B cell (primary cell): ENCODE measurements around the gene WWC1. TPM values are rescaled to one million over a fixed set of nuclear protein-coding genes. Genes with fewer than 3 reads are reported as not detected.

Experiments
- ATAC-seq: fragments of 200-7000 bp; cut with Tn5 transposase; one replicate; pipeline ENCODE4 v1.10.0; 2021; ENCODE audit warnings: low read depth, mild to moderate bottlenecking, moderate number of reproducible peaks, moderate library complexity
- CTCF ChIA-PET: fragments of 350-600 bp; sonication (Branson Sonifier 250); formaldehyde crosslinking; loops from one replicate; lab custom pipeline; 2021; ENCODE audit warnings: antibody characterized with exemption, inconsistent platforms; lab: Charles Lee
- POLR2A ChIA-PET: fragments of 350-600 bp; sonication (Branson Sonifier 250); formaldehyde crosslinking; loops from one replicate; lab custom pipeline; 2021; ENCODE audit warnings: antibody characterized with exemption; lab: Charles Lee
- DNase-seq: peaks from one replicate; pipeline ENCODE4 v3.0.0; 2013
- H2AFZ ChIP-seq: 2 replicates; pipeline ENCODE4 v1.6.1; 2012; ENCODE audit warnings: mild to moderate bottlenecking, low read depth, low read length; ENCODE audit not compliant: insufficient read depth, poor library complexity, severe bottlenecking
- H3K27ac ChIP-seq, 2 donors: 1 replicate in 1 of 2; 2 replicates in 1 of 2; pipeline ENCODE4 v1.5.1; 2012 to 2013; ENCODE audit warnings: low read length in 2 of 2, mild to moderate bottlenecking in 2 of 2, moderate library complexity in 1 of 2
- H3K27me3 ChIP-seq, 4 experiments: fragments of 200-600 bp in 1 of 4; sonication (generic) in 1 of 4; replicated peaks in 1 of 4; 1 replicate in 2 of 4; 2 replicates in 2 of 4; pipeline versions ENCODE4 v1.6.1 to v1.7.0; 2013 to 2016; ENCODE audit warnings: low read length in 3 of 4, mild to moderate bottlenecking in 2 of 4, mixed read lengths in 1 of 4, moderate library complexity in 1 of 4; ENCODE audit not compliant: insufficient read depth in 4 of 4, control insufficient read depth in 3 of 4; ENCODE audit errors: control extremely low read depth in 1 of 4
- H3K36me3 ChIP-seq, 2 experiments: replicated peaks in 1 of 2; 1 replicate in 1 of 2; 2 replicates in 1 of 2; pipeline versions ENCODE4 v1.6.1 to v1.7.1; 2013; ENCODE audit warnings: low read length in 1 of 2; ENCODE audit not compliant: insufficient read depth in 2 of 2, control insufficient read depth in 1 of 2; ENCODE audit errors: control extremely low read depth in 1 of 2, extremely low read depth in 1 of 2
- H3K4me1 ChIP-seq, 2 donors: fragments of 200-600 bp in 1 of 2; sonication (generic) in 1 of 2; 1 replicate in 1 of 2; 2 replicates in 1 of 2; pipeline versions ENCODE4 v1.5.1 to v1.6.1; 2013 to 2017; ENCODE audit warnings: low read length in 2 of 2; ENCODE audit not compliant: control insufficient read depth in 2 of 2, insufficient read depth in 2 of 2
- H3K4me2 ChIP-seq: replicated peaks from 2 replicates; pipeline ENCODE3; 2012; ENCODE audit warnings: mild to moderate bottlenecking, low read depth, low read length; ENCODE audit not compliant: poor library complexity, severe bottlenecking
- H3K4me3 ChIP-seq, 5 experiments: fragments of 200-600 bp in 1 of 5; sonication (generic) in 1 of 5; 1 replicate in 3 of 5; 2 replicates in 2 of 5; pipeline versions ENCODE4 v1.5.1 to v1.7.0; 2011 to 2016; ENCODE audit warnings: low read length in 4 of 5, mild to moderate bottlenecking in 4 of 5, low read depth in 2 of 5, control low read depth in 1 of 5, moderate library complexity in 1 of 5; ENCODE audit not compliant: insufficient read depth in 1 of 5; ENCODE audit errors: control extremely low read depth in 1 of 5, extremely low read depth in 1 of 5
- H3K79me2 ChIP-seq: fragments of 200-600 bp; sonication (generic); one replicate; pipeline ENCODE4 v1.6.0; 2016; ENCODE audit warnings: low read length; ENCODE audit not compliant: control insufficient read depth, insufficient read depth
- H3K9ac ChIP-seq: fragments of 200-600 bp; sonication (generic); 2 replicates; pipeline ENCODE4 v1.6.1; 2017; ENCODE audit warnings: mild to moderate bottlenecking, low read length, moderate library complexity
- H3K9me3 ChIP-seq, 3 donors: one replicate each; pipeline versions ENCODE4 v1.6.1 to v1.7.1; 2013; ENCODE audit warnings: low read length in 2 of 3; ENCODE audit not compliant: control insufficient read depth in 2 of 3, insufficient read depth in 1 of 3; ENCODE audit errors: control extremely low read depth in 1 of 3
- H4K20me1 ChIP-seq: 2 replicates; pipeline ENCODE4 v1.6.0; 2012; ENCODE audit warnings: mild to moderate bottlenecking, low read length; ENCODE audit not compliant: insufficient read depth, control insufficient read depth, poor library complexity, severe bottlenecking
- H3K27ac Mint-ChIP-seq: one replicate; pipeline ENCODE4 v1.8.0; 2021; ENCODE audit warnings: mixed read lengths
- H3K27me3 Mint-ChIP-seq: one replicate; pipeline ENCODE4 v1.8.0; 2021; ENCODE audit warnings: mixed read lengths
- H3K4me1 Mint-ChIP-seq: one replicate; pipeline ENCODE4 v1.8.0; 2021; ENCODE audit warnings: mixed read lengths
- H3K4me3 Mint-ChIP-seq: one replicate; pipeline ENCODE4 v1.8.0; 2021; ENCODE audit warnings: mixed read lengths
- H3K9me3 Mint-ChIP-seq: one replicate; pipeline ENCODE4 v1.8.0; 2022; ENCODE audit warnings: mixed read lengths; ENCODE audit not compliant: insufficient read depth
- EZH2 ChIP-seq: IDR thresholded peaks from 2 replicates; pipeline ENCODE4 v1.6.1; 2012; ENCODE audit warnings: borderline replicate concordance, low read depth, mild to moderate bottlenecking, moderate library complexity, low read length; ENCODE audit not compliant: insufficient read depth, poor library complexity, severe bottlenecking
- WGBS: methylation state at CpG from one replicate; pipeline ENCODE4 v1.1.5; 2013; ENCODE audit warnings: missing lambda C conversion rate; ENCODE audit not compliant: insufficient coverage; 5-methylcytosine and 5-hydroxymethylcytosine counted together
- intact Hi-C: fragments of 100-400 bp; cut with micrococcal nuclease; formaldehyde crosslinking; loops from one replicate; pipeline ENCODE4 v1.10.0; 2022
- polyA plus RNA-seq: library from polyadenylated mRNA; depleted of rRNA; stranded (reverse); fragments of >200 nt; gene quantifications from 2 replicates; pipeline ENCODE4 v1.2.3, GENCODE V29; 2012
- total RNA-seq, 2 donors: library from RNA; stranded (reverse); fragments of 120-200 nt in 1 of 2; gene quantifications; 1 replicate in 1 of 2; 2 replicates in 1 of 2; pipeline versions ENCODE4 v1.2.3 to v1.2.4, GENCODE V29; 2013 to 2022
- TF ChIP-seq, protein P1 (sequence below): fragments of 200-600 bp; IDR thresholded peaks from one replicate; pipeline ENCODE4 v1.8.0; 2022; ENCODE audit warnings: antibody characterized with exemption, mild to moderate bottlenecking

Gene WWC1
- total and polyA plus RNA-seq, 2 donors (not counting 1 experiment from before 2014, with no cell fraction given) = 1.5 to 2.0 TPM

DNA sequence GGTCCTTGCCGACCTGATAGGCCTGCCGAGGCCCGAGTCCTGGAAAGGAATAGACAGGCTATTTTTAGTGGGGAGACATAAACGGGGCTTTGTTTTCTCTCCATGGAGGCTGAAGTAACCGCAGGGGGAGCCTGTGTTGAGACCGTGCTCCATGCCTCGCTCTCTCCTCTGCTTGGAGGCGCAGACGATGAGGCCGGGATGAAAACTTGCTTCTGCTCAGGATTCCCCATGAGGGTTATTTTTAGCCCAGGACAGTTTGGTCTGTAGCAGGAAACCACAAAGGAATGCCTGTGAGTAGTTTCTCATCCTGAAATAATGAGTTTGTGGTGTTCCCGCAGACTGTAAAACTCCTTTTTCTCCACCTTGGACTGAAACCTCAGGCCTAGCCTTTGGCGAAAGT is 112.9 kb downstream of the WWC1 start:
- H3K4me3 Mint-ChIP-seq = no peak overlapping the region

DNA sequence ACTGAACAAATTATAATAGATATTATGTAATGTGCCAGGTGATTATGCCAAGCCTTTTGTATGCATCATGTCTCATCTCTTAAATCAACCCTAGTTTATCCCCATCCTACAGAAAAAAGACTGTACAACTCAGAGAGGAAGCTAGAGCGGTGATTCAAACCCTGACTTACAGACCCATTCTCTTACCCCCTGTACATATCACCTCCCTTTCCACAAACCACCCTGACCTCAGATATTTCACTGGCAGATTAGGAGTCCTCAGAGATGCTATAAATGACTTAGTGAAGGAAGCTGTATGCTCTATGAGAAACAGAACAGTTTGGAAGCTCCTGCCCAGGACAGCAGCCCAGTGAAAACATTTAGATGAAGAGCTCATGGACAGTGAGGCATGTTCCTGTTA is 115.8 kb downstream of the WWC1 start:
- Mint-ChIP-seq H3K27me3 (no peaks in the 10 kb centered on the region), H3K27ac (no peak overlapping the region), H3K9me3 (no peaks in the 10 kb centered on the region), H3K4me3 (no peak overlapping the region), H3K4me1 (no peaks in the 10 kb centered on the region)
- H2AFZ ChIP-seq = no peak overlapping the region
- no peaks in the 10 kb centered on the region for H3K27me3 ChIP-seq
- no peaks in the 10 kb centered on the region for H4K20me1 ChIP-seq
- no peak overlapping the region for H3K9ac ChIP-seq
- ATAC-seq = no peak
- CTCF ChIA-PET = interaction anchor here (0.7 kb wide), 1 partner anchor 16 kb away, joined by 3 read pairs; no protein-coding TSS in a partner anchor
- H3K36me3 ChIP-seq = no peaks in the 10 kb centered on the region
- DNase-seq = no peak
- no peak overlapping the region for H3K4me3 ChIP-seq
- POLR2A ChIA-PET = no interaction called here
- no peak overlapping the region for H3K27ac ChIP-seq
- intact Hi-C loops = no loop called here
- no CpG with 5 or more reads among the region's 1 CpG for WGBS
- TF ChIP-seq, protein P1, sequence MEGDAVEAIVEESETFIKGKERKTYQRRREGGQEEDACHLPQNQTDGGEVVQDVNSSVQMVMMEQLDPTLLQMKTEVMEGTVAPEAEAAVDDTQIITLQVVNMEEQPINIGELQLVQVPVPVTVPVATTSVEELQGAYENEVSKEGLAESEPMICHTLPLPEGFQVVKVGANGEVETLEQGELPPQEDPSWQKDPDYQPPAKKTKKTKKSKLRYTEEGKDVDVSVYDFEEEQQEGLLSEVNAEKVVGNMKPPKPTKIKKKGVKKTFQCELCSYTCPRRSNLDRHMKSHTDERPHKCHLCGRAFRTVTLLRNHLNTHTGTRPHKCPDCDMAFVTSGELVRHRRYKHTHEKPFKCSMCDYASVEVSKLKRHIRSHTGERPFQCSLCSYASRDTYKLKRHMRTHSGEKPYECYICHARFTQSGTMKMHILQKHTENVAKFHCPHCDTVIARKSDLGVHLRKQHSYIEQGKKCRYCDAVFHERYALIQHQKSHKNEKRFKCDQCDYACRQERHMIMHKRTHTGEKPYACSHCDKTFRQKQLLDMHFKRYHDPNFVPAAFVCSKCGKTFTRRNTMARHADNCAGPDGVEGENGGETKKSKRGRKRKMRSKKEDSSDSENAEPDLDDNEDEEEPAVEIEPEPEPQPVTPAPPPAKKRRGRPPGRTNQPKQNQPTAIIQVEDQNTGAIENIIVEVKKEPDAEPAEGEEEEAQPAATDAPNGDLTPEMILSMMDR = no peak
- TF ChIP-seq EZH2 = no peak
- no peaks in the 10 kb centered on the region for H3K9me3 ChIP-seq
- no peaks in the 10 kb centered on the region for H3K79me2 ChIP-seq
- no peaks in the 10 kb centered on the region for H3K4me1 ChIP-seq
- no peak overlapping the region for H3K4me2 ChIP-seq

More for the DNA sequence above, 112.9 kb downstream of the WWC1 start:
- no peak overlapping the region for H3K4me2 ChIP-seq
- no peaks in the 10 kb centered on the region for H3K36me3 ChIP-seq
- H3K27ac ChIP-seq = no peak overlapping the region
- H3K4me1 Mint-ChIP-seq = no peaks in the 10 kb centered on the region
- WGBS = 76% methylated on average over 10 of the region's 12 CpGs
- H3K27ac Mint-ChIP-seq = no peak overlapping the region
- H2AFZ ChIP-seq = no peak overlapping the region
- ChIA-PET CTCF (no interaction called here), POLR2A (no interaction called here)
- no peak overlapping the region for H3K4me3 ChIP-seq
- H3K79me2 ChIP-seq = no peaks in the 10 kb centered on the region
- H3K4me1 ChIP-seq = no peaks in the 10 kb centered on the region
- TF ChIP-seq, protein P1 = no peak
- TF ChIP-seq EZH2 = no peak
- H3K27me3 ChIP-seq = no peaks in the 10 kb centered on the region
- H4K20me1 ChIP-seq = no peaks in the 10 kb centered on the region
- H3K9me3 Mint-ChIP-seq = no peaks in the 10 kb centered on the region
- ATAC-seq (no peak), DNase-seq (no peak)
- H3K9me3 ChIP-seq = no peaks in the 10 kb centered on the region
- no peak overlapping the region for H3K9ac ChIP-seq
- no peaks in the 10 kb centered on the region for H3K27me3 Mint-ChIP-seq
- intact Hi-C loops = no loop called here
